ENCODE data around the gene WDR81.
A peak's percentile ranks its signal among the peaks of the same experiment; 100 is the strongest.
"Not testable (repeated sequence)": the region's sequence is repeated elsewhere in the genome, so short reads cannot be mapped to it uniquely, and the experiment has no call there.

The WDR81 gene

GRCh38 chr17:1730326-1731193 lies 6.1 kb downstream of the WDR81 start:
- no peak for DNase-seq (ENCODE audit: low read depth in 2 of 2)

- no peak for DNase-seq (ENCODE audit: low read depth in 2 of 2)
Measured at GRCh38 chr17:1731194-1731506, 6.6 kb downstream of the WDR81 start.

GRCh38 chr17:1732241-1732832 lies 7.8 kb downstream of the WDR81 start:
- no peak for DNase-seq (ENCODE audit: low read depth in 2 of 2)

- no peak for DNase-seq (ENCODE audit: low read depth in 2 of 2)
Measured at GRCh38 chr17:1732833-1733321, 8.4 kb downstream of the WDR81 start.

DNA sequence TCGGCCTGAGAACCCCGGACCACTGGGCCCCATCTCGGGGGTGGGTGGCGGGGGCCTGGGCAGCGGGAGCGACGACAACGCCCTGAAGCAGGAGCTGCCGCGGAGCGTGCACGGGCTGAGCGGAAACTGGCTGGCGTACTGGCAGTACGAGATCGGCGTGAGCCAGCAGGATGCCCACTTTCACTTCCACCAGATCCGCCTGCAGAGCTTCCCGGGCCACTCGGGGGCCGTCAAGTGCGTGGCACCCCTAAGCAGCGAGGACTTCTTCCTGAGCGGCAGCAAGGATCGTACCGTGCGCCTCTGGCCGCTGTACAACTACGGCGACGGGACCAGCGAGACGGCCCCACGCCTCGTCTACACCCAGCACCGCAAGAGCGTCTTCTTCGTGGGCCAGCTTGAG lies 9.3 kb downstream of the WDR81 start:
- no peak for DNase-seq (ENCODE audit: low read depth in 2 of 2)

DNA sequence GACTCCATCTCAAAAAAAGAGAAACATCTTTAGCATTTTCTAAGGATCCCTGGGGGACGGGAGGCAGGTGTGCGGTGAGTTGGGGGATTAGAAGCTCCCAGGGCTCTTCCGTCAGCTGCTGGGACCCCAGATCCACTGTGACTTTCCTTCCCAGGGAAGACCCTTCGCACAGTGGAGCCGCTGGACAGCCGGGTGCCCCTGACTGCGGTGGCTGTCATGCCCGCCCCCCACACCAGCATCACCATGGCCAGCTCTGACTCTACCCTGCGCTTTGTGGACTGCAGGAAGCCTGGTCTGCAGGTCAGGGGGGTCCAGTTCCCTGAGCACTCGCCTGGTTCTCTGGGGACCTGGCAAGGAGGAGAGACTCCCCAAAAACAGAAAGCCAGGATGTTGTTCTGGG lies 10.9 kb downstream of the WDR81 start:
- DNase-seq (ENCODE audit: low read depth in 2 of 2): no peak

DNA sequence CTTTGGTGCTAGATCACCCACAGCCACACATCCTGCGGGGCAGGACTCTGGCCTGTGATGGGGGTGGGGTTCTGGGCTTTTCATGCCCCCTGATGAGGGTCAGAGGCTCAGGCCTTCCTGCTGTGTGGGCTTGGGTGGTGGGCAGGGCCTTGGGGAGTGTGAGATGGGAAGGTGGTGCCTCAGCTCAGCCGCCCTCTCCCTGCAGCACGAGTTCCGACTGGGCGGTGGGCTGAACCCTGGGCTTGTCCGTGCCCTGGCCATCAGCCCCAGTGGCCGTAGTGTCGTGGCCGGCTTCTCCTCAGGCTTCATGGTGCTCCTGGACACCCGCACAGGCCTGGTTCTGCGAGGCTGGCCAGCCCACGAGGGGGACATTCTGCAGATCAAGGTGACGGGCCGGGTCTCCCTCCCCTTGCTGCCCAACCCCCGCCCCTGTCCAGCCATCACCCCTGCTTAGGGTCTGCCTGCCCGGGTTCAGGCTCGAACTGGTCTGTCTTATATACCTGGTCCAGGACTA lies 11.4 kb downstream of the WDR81 start:
- DNase-seq (ENCODE audit: low read depth in 2 of 2): no peak

- DNase-seq (ENCODE audit: low read depth in 2 of 2): peak in 1 of 2 experiments; percentile 62
Measured at GRCh38 chr17:1736348-1737281, 12.1 kb downstream of the WDR81 start.

- no peak for DNase-seq (ENCODE audit: low read depth in 2 of 2)
Measured at GRCh38 chr17:1737531-1738291, 13.2 kb downstream of the WDR81 start.

GRCh38 chr17:1741899-1742298 lies 17.4 kb downstream of the WDR81 start:
- DNase-seq (ENCODE audit: low read depth in 2 of 2): not testable (repeated sequence)

DNA sequence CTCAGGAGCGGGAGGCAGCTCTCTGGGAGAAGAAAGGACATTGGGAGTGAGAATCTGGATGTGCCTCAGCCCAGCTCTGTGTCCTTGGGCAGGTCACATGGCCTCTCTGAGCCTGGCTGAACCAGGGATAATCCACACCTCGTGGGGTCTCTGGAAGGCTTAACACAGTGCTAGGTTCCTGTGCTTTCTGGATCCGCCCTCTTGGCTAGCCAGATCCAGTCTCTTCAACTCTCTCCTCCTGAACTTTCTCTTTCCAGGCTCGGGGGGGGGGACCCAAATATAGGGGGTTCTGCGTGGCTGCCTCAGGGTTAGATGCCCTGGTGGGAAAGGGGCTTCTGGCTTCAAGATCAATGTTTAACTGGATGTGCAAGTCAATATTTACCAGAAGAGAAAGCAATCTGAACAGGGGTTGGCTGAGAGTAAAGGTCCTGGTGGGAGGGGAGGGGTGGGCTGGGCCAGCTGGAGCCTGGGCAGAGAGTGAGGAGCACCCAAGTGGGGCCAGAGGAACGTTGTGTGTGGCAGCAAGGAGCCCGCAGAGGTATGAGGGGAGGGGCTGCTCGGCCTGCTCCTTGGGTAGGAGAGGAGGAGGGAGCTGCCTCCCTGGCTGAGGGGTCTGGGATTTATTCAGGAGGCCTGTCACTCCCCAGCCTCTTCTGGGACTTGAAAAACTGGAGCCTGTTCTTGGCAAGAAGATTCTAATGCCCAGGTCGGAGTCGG lies 18.0 kb downstream of the WDR81 start, which contains the start of gene SERPINF2:
Gene SERPINF2 (plus strand): TSS at position 501 of the 717 bp plus-strand sequence. CDS start 2,125 bp downstream, outside the sequence.
- DNase-seq (ENCODE audit: low read depth in 2 of 2): no peak

- DNase-seq (ENCODE audit: low read depth in 2 of 2): no peak
Measured at GRCh38 chr17:1743088-1743439, 18.6 kb downstream of the WDR81 start.

DNA sequence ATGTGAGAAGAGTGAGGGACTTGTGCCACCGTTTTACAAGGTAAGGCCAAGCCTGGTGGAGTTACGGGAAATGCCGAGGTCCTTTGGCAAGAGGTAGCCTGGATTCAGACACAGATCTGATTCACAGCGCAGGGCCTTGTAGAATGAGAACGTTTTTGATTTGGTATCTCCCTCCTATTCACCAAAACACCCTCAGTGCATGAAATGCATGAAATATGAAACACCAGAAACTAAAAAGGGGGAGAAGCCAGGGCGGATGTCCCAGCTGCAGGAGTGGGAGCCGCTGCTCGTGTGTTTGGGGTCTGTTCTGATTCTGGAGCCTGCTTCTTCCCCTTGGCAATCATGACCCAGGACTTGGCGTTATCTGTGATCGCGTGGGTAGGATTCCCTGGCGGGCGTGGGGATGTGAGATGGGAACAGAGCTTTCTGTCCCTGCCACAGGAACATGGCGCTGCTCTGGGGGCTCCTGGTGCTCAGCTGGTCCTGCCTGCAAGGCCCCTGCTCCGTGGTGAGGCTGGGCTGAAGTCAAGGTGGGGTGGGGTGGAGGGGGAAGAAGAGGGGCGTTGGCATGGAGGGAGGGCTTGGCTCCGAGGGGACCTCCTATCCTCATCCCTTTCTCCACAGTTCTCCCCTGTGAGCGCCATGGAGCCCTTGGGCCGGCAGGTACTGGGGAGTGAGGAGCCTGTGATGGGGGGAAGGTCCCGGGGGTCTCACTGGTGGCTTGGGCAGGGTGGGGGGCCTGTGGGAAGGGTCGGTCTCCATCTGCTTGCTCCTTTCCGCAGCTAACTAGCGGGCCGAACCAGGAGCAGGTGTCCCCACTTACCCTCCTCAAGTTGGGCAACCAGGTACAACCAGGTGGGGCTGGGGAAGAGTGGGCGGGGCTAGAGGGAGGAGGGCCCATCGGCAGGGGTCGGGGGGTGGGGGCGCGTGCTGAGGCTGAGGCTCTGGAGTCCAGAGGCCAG lies 20.3 kb downstream of the WDR81 start:
- no peak for DNase-seq (ENCODE audit: low read depth in 2 of 2)

DNA sequence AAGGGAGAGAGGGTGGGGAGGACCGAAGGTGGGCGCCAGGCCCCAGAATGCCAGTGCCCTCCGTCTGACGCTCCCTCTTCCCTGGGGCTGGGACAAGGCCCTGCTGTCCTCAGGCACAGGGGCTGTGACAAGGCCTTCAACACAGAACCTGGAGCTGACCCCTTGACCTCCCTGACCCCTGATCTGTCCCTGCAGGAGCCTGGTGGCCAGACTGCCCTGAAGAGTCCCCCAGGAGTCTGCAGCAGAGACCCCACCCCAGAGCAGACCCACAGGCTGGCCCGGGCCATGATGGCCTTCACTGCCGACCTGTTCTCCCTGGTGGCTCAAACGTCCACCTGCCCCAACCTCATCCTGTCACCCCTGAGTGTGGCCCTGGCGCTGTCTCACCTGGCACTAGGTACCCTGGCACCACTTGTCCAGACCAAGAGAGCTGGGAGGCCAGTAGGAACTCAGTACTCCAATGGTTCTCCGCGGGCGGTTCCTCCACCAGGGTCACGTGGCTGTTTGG lies 21.1 kb downstream of the WDR81 start:
- no peak for DNase-seq (ENCODE audit: low read depth in 2 of 2)

DNA sequence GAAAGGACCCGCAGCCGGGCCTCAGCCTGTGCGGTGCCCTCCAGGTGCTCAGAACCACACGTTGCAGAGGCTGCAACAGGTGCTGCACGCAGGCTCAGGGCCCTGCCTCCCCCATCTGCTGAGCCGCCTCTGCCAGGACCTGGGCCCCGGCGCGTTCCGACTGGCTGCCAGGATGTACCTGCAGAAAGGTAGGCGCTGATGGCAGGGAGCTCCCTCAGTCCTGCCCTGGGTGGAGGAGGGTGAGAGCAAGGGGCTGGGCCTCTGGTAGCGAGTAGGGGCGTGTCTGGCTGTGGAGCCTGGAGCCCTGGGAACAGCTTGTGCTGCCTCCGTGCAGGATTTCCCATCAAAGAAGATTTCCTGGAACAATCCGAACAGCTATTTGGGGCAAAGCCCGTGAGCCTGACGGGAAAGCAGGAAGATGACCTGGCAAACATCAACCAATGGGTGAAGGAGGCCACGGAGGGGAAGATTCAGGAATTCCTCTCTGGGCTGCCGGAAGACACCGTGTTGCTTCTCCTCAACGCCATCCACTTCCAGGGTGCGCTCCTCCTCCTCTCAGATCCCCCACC lies 22.6 kb downstream of the WDR81 start:
- DNase-seq (ENCODE audit: low read depth in 2 of 2): no peak

DNA sequence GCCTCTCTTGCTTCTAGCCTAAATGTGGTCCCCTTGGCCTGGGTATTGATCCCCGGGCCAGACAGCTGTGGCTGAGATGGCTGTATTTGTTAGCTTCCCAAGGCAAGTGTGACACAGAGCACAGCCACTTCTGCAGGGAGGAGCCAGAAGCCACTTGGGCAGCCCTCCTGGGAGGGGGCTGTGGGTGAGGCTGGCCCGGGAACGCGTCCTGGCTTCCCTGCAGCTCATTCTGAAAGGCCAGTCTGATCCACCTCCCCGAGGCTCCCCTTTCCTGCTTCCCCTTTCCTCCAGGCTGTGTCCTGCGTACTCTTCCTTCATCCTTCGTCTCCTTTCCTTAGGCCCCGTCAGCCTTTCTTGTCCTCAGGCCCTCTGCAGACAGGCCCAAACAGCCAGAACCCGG lies 26.1 kb downstream of the WDR81 start:
- no peak for DNase-seq (ENCODE audit: low read depth in 2 of 2)

- no peak for DNase-seq (ENCODE audit: low read depth in 2 of 2)
Measured at GRCh38 chr17:1752425-1753262, 28.1 kb downstream of the WDR81 start.

Data from stimulated activated CD4-positive, alpha-beta T cell treated with anti-CD3 and anti-CD28 coated beads, Interleukin-12 subunit alpha, Interleukin-12 subunit beta, amount 100 ng/mL, for 24 hours (primary cell).